Psoas muscle (tissue), 8 donors: ENCODE results near the gene SLCO2A1. TPM values are rescaled to one million over a fixed set of nuclear protein-coding genes. Genes with fewer than 3 reads are reported as not detected.

Experiments used
- ATAC-seq, 4 donors: fragments of 200-7000 bp; cut with Tn5 transposase; one replicate each; pipeline ENCODE4 v1.9.1; 2020; ENCODE audit warnings: moderate library complexity in 3 of 4, mild to moderate bottlenecking in 2 of 4
- DNase-seq, 2 donors: peaks; one replicate each; pipeline ENCODE4 v3.0.0-alpha.2; 2020
- H3K27ac ChIP-seq: fragments of 200-600 bp; one replicate; pipeline ENCODE4 v1.8.0; 2022
- H3K27me3 ChIP-seq, 3 donors: fragments of 200-600 bp in 1 of 3; one replicate each; pipeline versions ENCODE4 v1.6.1 to v1.8.0; 2013 to 2022; ENCODE audit warnings: low read length in 2 of 3, mild to moderate bottlenecking in 2 of 3, moderate library complexity in 1 of 3; ENCODE audit not compliant: insufficient read depth in 3 of 3
- H3K36me3 ChIP-seq, 2 donors: fragments of 200-600 bp in 1 of 2; one replicate each; pipeline versions ENCODE4 v1.6.1 to v1.8.0; 2013 to 2022; ENCODE audit warnings: low read depth in 1 of 2, mild to moderate bottlenecking in 1 of 2, moderate library complexity in 1 of 2; ENCODE audit not compliant: insufficient read depth in 1 of 2
- H3K4me1 ChIP-seq: fragments of 200-600 bp; one replicate; pipeline ENCODE4 v1.8.0; 2022
- H3K4me3 ChIP-seq: fragments of 200-600 bp; one replicate; pipeline ENCODE4 v1.8.0; 2022; ENCODE audit warnings: mild to moderate bottlenecking
- H3K9me3 ChIP-seq: fragments of 200-600 bp; one replicate; pipeline ENCODE4 v1.8.0; 2022
- WGBS, 3 donors: extraction: QIAGEN DNeasy Blood & Tissue Kit; methylation state at CpG; one replicate each; pipeline versions ENCODE4 v1.1.6 to v1.1.7; 2013; 5-methylcytosine and 5-hydroxymethylcytosine counted together
- intact Hi-C, 2 donors: fragments of 100-400 bp; cut with DNase I; formaldehyde crosslinking; loops; one replicate each; pipeline versions ENCODE4 v1.11.0 to v1.14.2; 2022
- polyA plus RNA-seq, 3 donors: library from polyadenylated mRNA; stranded (reverse); fragments of 200-250 nt; gene quantifications; one replicate each; pipeline ENCODE4 v1.2.3, GENCODE V29; 2013
- total RNA-seq, 4 donors: library from RNA; stranded (reverse); fragmentation: NEBNext Ultra II Directional in 2 of 4; extraction: Animal tissue kit (Norgen Biotek cat#: 25700) in 2 of 4; gene quantifications; one replicate each; pipeline versions ENCODE4 v1.2.1 to v1.2.4, GENCODE V29; 2021 to 2023
- TF ChIP-seq, protein P1 (sequence below): fragments of 200-600 bp; IDR thresholded peaks from one replicate; pipeline ENCODE4 v1.8.0; 2022; ENCODE audit warnings: antibody characterized with exemption
- donor health status: healthy with polysubstance abuse.
- donor health status: DM: no; HTN: no; CAD: no; lungs with moderate emphysema.
- donor health status: Bipolar disorder and iron deficiency.
- donor health status: healthy.
- donor health status: DM: yes; HTN: yes; CAD: no.
- donor health status: DM: no; HTN: no; CAD: no.
- donor health status: DM: no; HTN: no; CAD: no.
- donor health status: DM: yes; HTN: yes; CAD: no.

Gene SLCO2A1
- total and polyA plus RNA-seq, 7 donors = 0.72 to 5.2 (median 3.7) TPM

- Histone ChIP-seq H3K4me1 (no peaks in the 10 kb centered on the region), H3K9me3 (peaks cover 16% of the 10 kb centered on the region), H3K4me3 (no peak overlapping the region), H3K36me3 (no peaks in the 10 kb centered on the region), H3K27me3 (peaks cover 0 to 3% (median 0%) of the 10 kb centered on the region in 3 donors), H3K27ac (no peak overlapping the region)
- no peak for DNase-seq
- TF ChIP-seq, protein P1, sequence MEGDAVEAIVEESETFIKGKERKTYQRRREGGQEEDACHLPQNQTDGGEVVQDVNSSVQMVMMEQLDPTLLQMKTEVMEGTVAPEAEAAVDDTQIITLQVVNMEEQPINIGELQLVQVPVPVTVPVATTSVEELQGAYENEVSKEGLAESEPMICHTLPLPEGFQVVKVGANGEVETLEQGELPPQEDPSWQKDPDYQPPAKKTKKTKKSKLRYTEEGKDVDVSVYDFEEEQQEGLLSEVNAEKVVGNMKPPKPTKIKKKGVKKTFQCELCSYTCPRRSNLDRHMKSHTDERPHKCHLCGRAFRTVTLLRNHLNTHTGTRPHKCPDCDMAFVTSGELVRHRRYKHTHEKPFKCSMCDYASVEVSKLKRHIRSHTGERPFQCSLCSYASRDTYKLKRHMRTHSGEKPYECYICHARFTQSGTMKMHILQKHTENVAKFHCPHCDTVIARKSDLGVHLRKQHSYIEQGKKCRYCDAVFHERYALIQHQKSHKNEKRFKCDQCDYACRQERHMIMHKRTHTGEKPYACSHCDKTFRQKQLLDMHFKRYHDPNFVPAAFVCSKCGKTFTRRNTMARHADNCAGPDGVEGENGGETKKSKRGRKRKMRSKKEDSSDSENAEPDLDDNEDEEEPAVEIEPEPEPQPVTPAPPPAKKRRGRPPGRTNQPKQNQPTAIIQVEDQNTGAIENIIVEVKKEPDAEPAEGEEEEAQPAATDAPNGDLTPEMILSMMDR = no peak
- intact Hi-C loops = no loop called here
- WGBS, 3 donors = 95 to 100% (median 95%) methylated on average over 2 of the region's 2 CpGs
- ATAC-seq = no peak
Measured at GRCh38 chr3:134076851-134077250, 47.1 kb upstream of the SLCO2A1 start.

GRCh38 chr3:134075846-134076245 lies 46.1 kb upstream of the SLCO2A1 start:
- WGBS, 3 donors = 90 to 91% (median 91%) methylated on average over 6 of the region's 6 CpGs
- H3K27me3 ChIP-seq = peaks cover 0 to 3% (median 0%) of the 10 kb centered on the region in 3 donors
- no peak for ATAC-seq
- intact Hi-C loops = no loop called here
- no peaks in the 10 kb centered on the region for H3K36me3 ChIP-seq
- TF ChIP-seq, protein P1 = no peak
- H3K4me3 ChIP-seq = no peak overlapping the region
- H3K9me3 ChIP-seq = peaks cover 11% of the 10 kb centered on the region
- H3K27ac ChIP-seq = no peak overlapping the region
- H3K4me1 ChIP-seq = no peaks in the 10 kb centered on the region
- no peak for DNase-seq

- H3K36me3 ChIP-seq = no peaks in the 10 kb centered on the region
- no peaks in the 10 kb centered on the region for H3K4me1 ChIP-seq
- ATAC-seq (no peak), DNase-seq (no peak)
- peaks cover 0 to 3% (median 0%) of the 10 kb centered on the region in 3 donors for H3K27me3 ChIP-seq
- TF ChIP-seq, protein P1 = no peak
- intact Hi-C loops = no loop called here
- peaks cover 8% of the 10 kb centered on the region for H3K9me3 ChIP-seq
- H3K4me3 ChIP-seq = no peak overlapping the region
- WGBS, 3 donors = 97 to 98% (median 98%) methylated on average over 3 of the region's 3 CpGs
- no peak overlapping the region for H3K27ac ChIP-seq
Measured at GRCh38 chr3:134075568-134075825, 45.8 kb upstream of the SLCO2A1 start.

- ATAC-seq = no peak
- intact Hi-C loops = no loop called here
- 87 to 91% (median 90%) methylated on average over 9 of the region's 9 CpGs for WGBS, 3 donors
- Histone ChIP-seq H3K27me3 (peaks cover 0 to 3% (median 0%) of the 10 kb centered on the region in 3 donors), H3K9me3 (peaks cover 2% of the 10 kb centered on the region), H3K36me3 (no peaks in the 10 kb centered on the region), H3K4me3 (no peak overlapping the region), H3K4me1 (no peaks in the 10 kb centered on the region), H3K27ac (no peak overlapping the region)
- DNase-seq = no peak
- TF ChIP-seq, protein P1 = no peak
Measured at GRCh38 chr3:134074790-134075567, 45.3 kb upstream of the SLCO2A1 start.
